OCI-M2 (cell line): ENCODE measurements around the gene CEP162.
"Not testable (repeated sequence)": the region's sequence is repeated elsewhere in the genome, so short reads cannot be mapped to it uniquely, and the experiment has no call there.

ENCODE experiments used
- DNase-seq: peaks from one replicate; lab custom pipeline; 2025; ENCODE audit not compliant: unreplicated experiment; lab: John Stamatoyannopoulos, UW

CEP162 gene

GRCh38 chr6:84151669-84152068 is 75.8 kb downstream of the CEP162 start:
- no peak for DNase-seq

GRCh38 chr6:84150705-84151104 is 76.7 kb downstream of the CEP162 start:
- no peak for DNase-seq

- no peak for DNase-seq
These were observed 85.9 kb downstream of the CEP162 start for GRCh38 chr6:84141521-84141920.

GRCh38 chr6:84139311-84139710 is 88.1 kb downstream of the CEP162 start:
- DNase-seq, result no peak

- no peak for DNase-seq
These were observed 89.4 kb downstream of the CEP162 start for GRCh38 chr6:84137989-84138575.

- DNase-seq, result no peak
These were observed 90.4 kb downstream of the CEP162 start for GRCh38 chr6:84137051-84137375.

- no peak for DNase-seq
These were observed 90.9 kb downstream of the CEP162 start for GRCh38 chr6:84136364-84137050.

GRCh38 chr6:84135291-84135690 is 92.2 kb downstream of the CEP162 start:
- no peak for DNase-seq

GRCh38 chr6:84133385-84133784 is 94.1 kb downstream of the CEP162 start:
- not testable (repeated sequence) for DNase-seq

GRCh38 chr6:84129588-84129987 is 97.9 kb downstream of the CEP162 start:
- DNase-seq, result not testable (repeated sequence)

GRCh38 chr6:84123186-84123585 is 104.3 kb downstream of the CEP162 start:
- DNase-seq, result no peak

GRCh38 chr6:84119277-84119676 is 108.2 kb downstream of the CEP162 start:
- no peak for DNase-seq

- DNase-seq, result no peak
These were observed 109.3 kb downstream of the CEP162 start for GRCh38 chr6:84118191-84118590.

- DNase-seq, result not testable (repeated sequence)
These were observed 112.4 kb downstream of the CEP162 start for GRCh38 chr6:84114933-84115594.

GRCh38 chr6:84111351-84111750 is 116.1 kb downstream of the CEP162 start:
- DNase-seq, result not testable (repeated sequence)

- no peak for DNase-seq
These were observed 119.9 kb downstream of the CEP162 start for GRCh38 chr6:84107495-84107894.

GRCh38 chr6:84105215-84105924 is 122.1 kb downstream of the CEP162 start:
- DNase-seq, result not testable (repeated sequence)

- DNase-seq, result no peak
These were observed 124.4 kb downstream of the CEP162 start for GRCh38 chr6:84103029-84103428.

GRCh38 chr6:84095156-84095555 is 132.3 kb downstream of the CEP162 start:
- DNase-seq, result no peak

GRCh38 chr6:84093441-84094435 is 133.7 kb downstream of the CEP162 start:
- DNase-seq, result peak; percentile 92

GRCh38 chr6:84089552-84089951 is 137.9 kb downstream of the CEP162 start:
- DNase-seq, result no peak
